Measurements from ENCODE around the gene ADGRE3.
"Not testable (repeated sequence)": the region's sequence is repeated elsewhere in the genome, so short reads cannot be mapped to it uniquely, and the experiment has no call there.

The ADGRE3 gene

GRCh38 chr19:14599548-14600147 is 75.0 kb downstream of the ADGRE3 start:
- no peak for DNase-seq

GRCh38 chr19:14595558-14595957 is 79.1 kb downstream of the ADGRE3 start:
- DNase-seq, result no peak

- not testable (repeated sequence) for DNase-seq
Measured at GRCh38 chr19:14589433-14589832, 85.2 kb downstream of the ADGRE3 start.

- not testable (repeated sequence) for DNase-seq
Measured at GRCh38 chr19:14585187-14585586, 89.5 kb downstream of the ADGRE3 start.

GRCh38 chr19:14584372-14584771 is 90.3 kb downstream of the ADGRE3 start:
- DNase-seq, result not testable (repeated sequence)

GRCh38 chr19:14582894-14583340 is 91.7 kb downstream of the ADGRE3 start, which contains the start of gene CLEC17A:
CLEC17A (plus strand) TSS chr19:14583084; CDS start chr19:14583161, 77 bp downstream.
- DNase-seq, result peak in 1 of 56 donors; percentile 12

GRCh38 chr19:14580623-14581237 is 93.9 kb downstream of the ADGRE3 start:
- DNase-seq, result no peak

GRCh38 chr19:14577885-14578427 is 96.7 kb downstream of the ADGRE3 start:
- no peak for DNase-seq

GRCh38 chr19:14577264-14577663 is 97.4 kb downstream of the ADGRE3 start:
- DNase-seq, result no peak

GRCh38 chr19:14576363-14576762 is 98.3 kb downstream of the ADGRE3 start:
- no peak for DNase-seq

- DNase-seq, result no peak
Measured at GRCh38 chr19:14575428-14575980, 99.1 kb downstream of the ADGRE3 start.

- peak; percentile 53 to 96 (median 88) for DNase-seq
Measured at GRCh38 chr19:14571695-14572490, 102.8 kb downstream of the ADGRE3 start, which contains the start of gene NDUFB7. NDUFB7 (minus strand) TSS chr19:14572066; CDS start chr19:14572000, 66 bp downstream.

GRCh38 chr19:14570864-14571527 is 103.6 kb downstream of the ADGRE3 start:
- DNase-seq, result no peak
